HG03520 (cell line): ENCODE data around the gene EPX.

Experiments
- ATAC-seq: cut with Tn5 transposase; IDR thresholded peaks from one replicate; pipeline ENCODE4 v1.9.1; 2021; ENCODE audit warnings: mild to moderate bottlenecking, moderate library complexity; ENCODE audit not compliant: unreplicated experiment

EPX gene

DNA sequence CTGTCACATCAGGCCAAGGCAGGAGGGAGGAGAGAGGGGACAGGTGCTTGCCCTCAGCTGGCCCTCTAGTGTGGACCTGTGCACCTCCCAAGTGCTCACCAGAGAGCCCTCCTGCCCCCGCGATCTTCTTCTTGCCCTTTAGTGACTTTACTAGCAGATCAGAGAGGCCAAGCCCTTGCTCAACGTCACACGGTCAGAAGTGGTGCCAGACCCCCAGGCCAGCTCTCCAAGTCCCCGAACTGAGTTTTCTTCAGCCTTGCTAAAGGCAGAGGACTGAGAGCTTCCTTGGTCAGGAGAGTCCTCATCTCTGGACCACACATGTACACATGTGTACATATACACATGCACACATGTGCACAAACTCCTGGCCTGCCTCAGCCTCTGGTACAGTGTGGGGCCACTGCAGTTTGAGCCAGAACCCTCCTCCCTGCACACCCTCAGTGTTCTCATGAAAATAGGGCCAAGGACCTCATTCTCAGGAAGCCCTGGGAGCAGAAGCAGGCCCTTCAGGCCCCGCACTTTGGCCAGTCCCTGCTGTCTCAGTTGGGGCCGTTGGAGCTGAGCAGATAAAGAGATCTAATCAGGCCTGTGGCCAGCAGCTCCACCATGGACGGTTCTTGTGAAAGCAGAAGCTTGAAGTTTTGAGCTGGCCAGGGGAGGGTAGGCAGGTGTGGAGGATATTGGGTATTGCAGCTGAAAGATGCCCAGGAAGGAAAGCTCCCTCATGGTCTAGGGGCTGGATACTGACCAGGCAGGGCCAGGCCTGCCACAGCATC, 7.4 kb upstream of the EPX start:
- no peak for ATAC-seq

DNA sequence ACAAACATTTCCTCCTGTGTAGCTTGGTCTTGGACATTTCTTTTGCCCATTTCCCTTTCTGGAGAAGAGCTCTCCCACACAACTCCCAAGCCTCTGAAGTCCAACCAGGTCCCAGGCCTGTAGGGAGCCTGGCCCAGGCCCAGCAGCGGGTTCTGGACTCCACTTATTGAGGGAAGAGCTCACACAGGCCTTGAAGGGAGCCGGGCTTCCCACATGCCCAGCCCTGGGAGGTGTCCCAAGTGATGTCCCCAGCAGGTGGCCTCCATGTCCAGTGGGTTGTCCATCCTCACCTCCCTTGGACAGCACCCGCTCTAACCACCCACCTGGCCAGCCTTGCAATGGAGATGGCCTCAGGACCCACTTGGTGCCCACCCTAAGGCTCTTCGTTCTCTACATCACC, 5.9 kb upstream of the EPX start:
- no peak for ATAC-seq

DNA sequence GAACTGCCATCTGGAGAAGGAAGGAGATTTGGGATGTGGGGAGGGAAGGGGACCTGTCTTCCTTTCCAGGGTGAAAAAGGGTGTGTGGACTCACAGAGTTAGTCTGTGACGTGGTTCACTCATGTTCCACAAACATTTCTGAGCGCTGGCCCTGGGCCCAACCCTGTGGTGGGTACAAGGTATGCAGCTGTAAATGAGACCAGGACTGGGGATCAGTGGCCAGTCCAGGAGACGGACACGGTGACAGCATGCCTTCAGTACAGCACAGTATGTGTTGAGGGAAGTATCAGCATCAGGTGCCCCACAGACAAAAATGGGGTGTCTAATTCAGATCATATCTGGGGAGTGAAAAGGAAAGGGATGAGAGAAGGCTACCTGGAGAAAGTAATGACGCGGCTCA, 5.5 kb upstream of the EPX start:
- no peak for ATAC-seq

DNA sequence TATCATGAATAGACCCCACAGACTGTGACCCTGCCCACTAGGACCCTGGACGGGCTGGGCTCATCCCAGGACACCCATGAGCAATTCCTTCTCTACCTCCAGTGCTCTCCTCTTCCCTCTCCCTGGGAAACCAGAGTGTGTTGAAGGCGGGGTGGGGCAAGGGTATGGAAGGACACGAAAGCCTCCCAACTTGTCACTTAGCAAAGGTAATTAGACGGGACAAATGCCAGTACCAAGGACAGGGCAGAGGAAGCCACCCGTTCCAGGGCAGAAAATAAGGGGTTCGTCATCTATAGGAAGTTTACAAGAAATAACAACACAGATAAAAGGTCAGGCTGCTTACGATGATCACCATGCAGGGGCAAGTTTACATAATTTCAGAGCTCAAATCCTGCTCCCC, 4.9 kb upstream of the EPX start:
- ATAC-seq = no peak

DNA sequence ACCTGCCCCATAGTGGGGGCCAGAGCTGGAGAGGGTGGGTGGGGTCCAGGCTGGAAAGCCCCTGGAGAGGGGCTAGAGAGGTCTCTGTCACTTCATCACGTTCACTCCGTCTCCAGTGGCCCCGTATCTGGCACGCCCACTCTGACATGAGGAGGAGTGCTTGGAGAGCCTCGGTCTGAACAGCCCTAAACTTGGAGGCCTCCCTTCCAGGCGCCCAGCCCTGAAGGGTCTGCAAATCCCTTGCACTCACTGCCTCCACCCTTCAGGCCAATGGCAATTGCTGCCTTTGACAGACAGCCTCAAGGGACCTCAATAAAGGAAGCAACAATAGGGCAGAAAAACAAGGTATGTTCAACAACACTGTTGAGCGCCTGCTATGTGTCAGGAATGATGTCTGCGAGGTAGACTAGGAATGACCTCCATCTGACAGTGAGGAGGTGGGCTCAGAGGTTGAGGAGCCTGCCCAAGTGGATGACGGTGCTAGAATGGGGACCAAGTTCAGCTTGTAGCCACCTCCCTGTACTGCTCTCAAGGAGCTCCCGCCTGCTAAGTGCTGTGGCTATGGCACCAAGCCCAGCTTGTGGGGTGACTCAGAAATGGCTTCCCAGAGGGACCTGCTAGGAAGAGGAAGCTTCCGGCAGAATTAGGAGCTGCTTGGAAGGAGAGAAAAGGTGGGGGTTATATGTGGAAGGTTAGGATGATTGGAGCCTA, 2.9 kb upstream of the EPX start:
- ATAC-seq = no peak

DNA sequence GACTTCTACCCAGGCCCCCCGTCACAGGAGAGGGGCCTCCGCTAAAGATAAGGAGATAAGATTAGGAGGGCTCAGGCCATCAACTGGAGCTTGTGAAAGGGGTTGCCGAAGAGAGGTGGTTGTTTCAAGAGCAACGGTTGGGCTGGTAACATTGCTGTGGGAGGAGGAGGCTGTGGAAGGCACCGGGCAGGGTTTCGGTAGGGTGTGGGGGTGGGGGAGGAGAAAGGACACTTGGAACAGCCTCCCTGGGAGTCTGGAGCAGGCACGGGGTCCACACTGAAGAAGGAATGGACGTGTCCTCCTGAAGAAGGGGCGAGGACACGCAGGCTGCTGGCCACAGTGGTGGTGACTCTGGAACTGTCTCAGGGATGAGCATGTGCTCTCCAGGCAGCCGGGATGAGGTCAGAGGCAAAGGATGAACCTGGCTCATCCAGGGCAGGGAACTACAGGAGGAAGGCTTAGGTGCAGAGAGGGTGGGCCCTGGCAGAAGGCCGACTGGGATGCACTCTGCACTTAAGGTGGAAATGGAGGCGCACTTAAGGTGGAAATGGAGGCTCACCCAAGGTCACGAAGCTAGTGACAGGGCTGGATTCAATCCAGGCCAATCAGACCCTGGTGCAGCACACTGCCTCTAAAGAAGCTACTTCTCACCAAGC, 1.2 kb upstream of the EPX start:
- no peak for ATAC-seq

DNA sequence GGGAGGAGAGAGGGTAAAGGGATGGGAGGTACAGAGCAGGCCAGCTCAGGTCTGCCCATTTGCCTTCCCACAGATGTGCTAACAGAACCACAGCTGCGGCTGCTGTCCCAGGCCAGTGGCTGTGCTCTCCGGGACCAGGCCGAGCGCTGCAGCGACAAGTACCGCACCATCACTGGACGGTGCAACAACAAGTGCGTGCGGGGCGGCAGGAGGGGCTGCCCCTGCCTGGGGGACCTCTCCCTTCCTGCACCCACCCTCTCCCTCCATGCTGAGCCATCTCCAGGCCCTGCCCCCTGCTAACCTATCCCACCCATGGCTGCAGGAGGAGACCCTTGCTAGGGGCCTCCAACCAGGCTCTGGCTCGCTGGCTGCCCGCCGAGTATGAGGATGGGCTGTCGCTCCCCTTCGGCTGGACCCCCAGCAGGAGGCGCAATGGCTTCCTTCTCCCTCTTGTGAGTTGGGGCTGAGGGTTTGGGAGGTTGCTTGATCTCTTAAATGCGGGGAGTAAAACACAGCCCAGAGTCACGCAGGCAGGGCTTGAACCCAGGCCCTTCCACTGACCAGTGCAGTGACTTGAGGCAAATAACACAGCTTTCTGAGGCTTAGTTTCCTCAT, 1.2 kb downstream of the EPX start:
- no peak for ATAC-seq

DNA sequence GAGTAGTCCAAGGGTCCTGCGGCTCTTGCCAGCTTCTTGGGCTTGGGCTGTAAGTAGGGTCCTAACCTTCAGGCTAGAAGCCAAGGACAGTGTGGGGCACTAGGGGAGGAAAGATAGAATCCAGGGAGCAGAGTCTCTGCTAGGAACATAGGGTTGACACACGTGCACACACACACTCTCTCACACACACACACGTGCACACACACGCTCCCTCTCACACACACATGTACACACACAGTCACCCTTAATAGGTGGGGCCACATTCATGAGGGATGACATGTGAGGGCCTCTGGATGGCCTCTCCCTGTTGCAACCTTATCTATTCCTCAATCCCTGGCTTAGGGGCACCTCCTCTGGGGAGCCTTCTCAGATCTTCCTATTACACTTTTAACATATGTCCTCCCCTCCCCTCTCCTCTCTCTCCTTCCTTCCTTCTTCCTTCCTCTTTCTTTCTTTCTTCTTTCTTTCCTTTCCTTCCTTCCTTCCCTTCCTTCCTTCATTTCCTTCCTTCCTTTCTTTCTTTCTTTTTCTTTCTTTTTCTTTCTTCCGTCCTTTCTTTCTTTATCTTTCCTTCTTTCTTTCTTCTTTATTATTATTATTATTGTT, 3.1 kb downstream of the EPX start:
- no peak for ATAC-seq

DNA sequence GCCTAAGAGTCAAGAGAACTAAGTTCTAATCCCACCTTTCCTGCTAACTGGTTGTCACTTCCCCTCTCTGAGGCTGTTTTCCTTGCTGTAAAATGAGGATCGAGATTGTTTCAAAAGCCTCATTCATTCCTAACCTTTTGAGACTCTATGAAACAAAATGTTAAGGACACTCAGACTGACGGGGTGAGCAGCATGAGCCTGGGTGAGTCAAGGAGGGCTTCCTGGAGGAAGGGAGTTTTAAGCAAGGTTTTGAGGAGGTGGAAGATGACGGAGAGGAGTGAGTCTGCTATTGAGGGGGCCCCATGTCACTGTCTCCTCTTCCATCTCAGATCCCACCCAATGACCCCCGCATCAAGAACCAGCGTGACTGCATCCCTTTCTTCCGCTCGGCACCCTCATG, 4.1 kb downstream of the EPX start:
- ATAC-seq = no peak

DNA sequence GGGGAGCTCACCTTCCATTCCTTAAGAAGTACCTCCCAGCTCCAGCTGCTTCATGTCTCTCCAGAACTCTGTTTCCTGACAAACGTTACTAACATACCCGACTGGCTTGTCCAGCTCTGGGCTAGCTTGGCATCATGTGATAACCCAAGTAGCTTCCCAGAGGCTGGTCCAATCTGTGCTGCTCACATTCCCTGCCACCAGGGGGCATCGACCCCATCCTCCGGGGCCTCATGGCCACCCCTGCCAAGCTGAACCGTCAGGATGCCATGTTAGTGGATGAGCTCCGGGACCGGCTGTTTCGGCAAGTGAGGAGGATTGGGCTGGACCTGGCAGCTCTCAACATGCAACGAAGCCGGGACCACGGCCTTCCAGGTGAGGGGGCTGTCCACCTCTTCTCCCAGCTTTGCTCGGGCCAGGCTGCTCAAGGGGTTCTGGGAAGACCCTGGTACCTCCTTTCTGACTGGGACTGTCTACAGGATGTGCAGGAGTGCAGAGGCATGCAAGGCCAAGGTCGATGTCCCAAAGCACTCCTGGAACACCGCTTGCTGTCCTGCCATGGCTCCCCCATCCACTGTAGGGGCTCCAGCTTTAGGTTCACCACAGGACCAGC, 7.6 kb downstream of the EPX start:
- ATAC-seq = no peak

DNA sequence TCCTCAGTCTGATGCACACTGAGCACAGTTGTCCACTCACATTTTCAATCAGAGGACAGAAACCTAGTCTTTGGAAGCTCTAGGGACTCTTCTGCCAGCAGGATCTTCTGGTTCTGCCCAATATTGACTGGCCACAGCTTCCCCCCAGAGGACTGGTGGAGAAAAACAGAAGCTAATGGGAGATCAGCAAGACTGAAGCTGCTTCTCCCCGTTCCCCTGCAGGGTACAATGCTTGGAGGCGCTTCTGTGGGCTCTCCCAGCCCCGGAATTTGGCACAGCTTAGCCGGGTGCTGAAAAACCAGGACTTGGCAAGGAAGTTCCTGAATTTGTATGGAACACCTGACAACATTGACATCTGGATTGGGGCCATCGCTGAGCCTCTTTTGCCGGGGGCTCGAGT, 10.3 kb downstream of the EPX start:
- ATAC-seq = no peak

DNA sequence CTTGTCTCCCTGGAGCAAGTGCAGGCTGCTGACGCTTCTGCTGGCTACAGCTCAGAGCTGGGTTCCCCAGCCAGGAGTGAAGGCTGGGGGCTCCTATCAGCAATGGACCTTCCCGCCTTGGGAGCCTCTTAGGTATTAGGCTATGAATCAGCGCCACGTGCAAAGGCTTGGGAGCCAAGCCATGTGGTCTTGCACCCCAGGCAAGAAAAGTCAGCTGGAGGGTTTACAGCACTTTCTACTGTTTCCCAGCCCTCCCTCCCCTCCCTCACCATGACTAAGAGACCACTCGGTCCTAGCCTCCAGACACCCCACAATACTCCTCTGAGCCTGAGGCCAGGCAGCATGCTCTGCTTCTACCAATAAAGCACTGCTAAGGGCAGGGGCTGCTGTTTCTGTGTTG, 12.3 kb downstream of the EPX start:
- ATAC-seq = no peak

DNA sequence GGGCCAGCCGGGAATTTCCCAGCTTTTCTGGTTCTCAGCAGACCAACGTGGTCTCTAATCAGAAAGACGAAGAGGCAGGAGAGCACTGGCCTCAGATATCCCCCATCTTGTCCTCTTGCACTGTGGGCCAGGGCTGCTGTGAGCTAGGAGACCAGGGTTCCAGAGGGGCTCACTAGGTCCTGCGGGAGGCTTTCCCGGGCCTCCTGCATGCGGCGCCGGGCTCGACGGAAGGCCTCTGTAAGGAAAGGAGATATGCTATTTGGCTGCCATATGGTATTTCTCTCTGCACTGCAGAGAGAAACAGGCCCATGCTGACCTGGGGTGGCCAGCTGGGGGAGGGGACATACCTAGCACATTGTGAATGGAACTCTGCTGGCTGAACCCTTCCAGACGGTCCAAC, 13.4 kb downstream of the EPX start:
- no peak for ATAC-seq

DNA sequence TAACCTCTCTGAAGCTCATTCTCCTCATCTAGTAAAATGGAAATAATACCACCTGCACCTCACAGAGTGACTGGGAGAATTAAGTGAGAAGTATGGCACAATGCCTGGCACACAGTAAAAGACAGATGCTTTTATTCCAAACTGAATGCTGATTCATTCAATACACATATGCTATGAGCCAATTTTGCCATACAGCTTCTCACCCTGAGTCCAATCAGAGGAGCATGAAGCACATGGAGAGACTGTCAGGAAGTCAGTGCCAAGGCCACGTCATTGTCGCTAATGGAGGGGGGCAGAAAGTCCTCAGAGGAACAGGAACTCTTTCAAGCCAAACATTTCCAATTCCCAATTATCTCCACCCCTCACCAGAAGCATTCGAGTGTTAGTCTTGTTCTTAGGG, 14.9 kb downstream of the EPX start:
- no peak for ATAC-seq

DNA sequence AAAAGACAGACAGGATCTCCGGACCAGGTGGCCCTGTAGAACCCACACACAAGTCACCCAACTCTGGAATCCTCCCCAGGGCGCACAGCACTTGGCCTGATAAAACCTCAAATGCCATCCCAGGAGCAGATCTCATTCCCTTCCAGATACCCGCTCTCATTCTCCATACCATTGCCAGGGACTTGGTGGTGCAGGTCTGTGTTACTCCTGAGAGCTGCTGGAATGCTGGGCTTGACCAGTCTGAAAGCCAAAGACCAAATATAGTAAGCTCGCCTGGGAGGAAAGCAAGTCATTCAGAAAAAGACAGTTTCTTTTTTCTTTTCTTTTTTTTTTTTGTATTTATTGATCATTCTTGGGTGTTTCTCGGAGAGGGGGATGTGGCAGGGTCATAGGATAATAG, 15.8 kb downstream of the EPX start:
- ATAC-seq = no peak

DNA sequence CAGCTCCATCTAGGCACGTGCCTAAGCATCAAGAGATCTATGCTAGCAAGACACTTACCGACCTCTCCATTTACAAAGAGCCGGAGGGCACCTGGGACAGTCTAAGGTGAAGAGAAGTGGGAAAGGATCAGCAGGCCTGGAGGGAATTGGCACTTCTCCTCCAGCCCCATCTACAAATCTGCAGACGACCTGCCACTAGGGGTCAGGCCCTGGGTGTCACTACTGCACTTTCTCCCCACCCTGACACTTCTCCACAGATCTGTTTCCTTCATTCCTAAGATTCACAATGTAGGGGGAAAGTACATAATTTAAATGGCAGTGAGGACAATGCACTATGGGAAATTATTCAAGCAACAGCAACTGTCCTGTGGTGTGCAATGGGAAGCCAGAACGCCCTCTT, 18.4 kb downstream of the EPX start:
- ATAC-seq = no peak

DNA sequence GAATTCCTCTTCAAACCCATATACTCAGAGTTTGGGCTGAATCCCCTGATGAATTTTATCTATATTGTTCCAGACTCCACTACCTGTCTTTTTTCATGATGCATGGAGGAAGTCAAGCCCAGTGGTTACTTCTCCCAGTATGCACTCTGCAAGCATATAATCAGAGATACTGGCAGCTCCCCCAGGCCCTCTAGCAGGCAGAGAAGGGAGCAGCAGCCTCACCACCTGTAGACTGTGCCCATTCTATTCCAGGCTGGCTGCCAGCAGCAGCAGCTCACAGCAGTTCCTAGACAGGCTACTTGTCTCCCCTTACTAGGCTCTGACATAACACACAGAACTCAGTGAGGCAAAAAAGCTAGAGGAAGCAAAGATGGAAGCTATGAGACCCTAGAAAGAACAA, 23.2 kb downstream of the EPX start:
- ATAC-seq = no peak

DNA sequence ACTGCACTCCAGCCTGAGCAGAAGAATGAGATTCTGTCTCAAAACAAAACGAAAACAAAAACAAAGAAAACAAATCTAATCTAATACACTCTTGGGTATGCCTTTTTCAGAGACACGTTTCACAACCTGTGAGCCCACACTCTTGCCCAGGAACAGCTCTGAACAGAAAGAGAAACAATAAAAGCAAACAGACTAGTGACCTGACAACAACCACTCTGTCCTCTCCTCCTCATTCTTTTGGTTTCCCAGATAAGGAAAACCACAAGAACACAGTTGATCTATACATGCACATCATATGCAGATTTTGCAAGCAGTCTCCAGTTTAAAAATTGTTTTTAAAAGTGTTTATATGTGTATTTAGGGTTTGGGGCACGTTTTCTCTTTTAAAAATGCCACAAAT, 25.2 kb downstream of the EPX start:
- ATAC-seq = no peak

DNA sequence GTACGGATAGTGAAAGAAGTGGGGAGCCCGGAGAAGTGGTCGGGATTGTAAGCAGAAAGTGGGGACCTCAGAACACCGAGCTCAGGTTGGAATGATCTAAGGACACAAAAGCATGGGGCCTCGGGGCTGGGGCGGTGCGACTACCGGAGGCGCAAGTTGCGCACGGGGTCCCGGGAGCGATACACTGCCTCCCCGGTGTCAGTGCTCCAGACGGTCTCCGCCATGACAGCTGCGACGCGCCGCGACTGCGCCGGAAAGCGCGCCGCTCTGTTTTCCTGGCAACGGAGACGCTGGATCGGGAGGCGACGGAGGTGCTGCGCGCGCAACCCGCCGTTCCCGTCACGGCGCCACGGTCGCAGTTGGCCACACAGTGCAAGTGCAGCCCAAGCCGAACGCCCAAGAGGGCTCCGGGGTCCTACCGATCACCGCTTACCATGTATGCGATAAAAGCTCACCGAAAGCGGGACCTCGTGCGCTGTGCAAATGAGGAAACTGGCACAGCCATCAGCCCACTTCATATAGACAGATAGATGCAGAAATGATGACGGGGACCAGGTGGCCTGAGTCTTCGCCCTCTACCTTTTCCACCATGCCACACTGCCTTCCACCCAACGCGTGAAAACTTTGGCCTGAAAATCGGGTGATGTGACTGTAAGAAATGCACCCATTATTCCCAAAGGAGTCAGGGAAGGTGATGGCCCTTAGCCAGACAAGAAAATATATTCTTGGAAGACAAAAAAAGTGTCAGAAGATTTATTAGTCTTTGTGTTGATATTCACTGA, 26.7 kb downstream of the EPX start, which contains the start of gene MKS1:
Gene MKS1, minus strand, starts transcription at position 249 of the 782 bp plus-strand sequence. Its CDS starts 25 bp downstream, at position 224.
- ATAC-seq = peak; percentile 93

DNA sequence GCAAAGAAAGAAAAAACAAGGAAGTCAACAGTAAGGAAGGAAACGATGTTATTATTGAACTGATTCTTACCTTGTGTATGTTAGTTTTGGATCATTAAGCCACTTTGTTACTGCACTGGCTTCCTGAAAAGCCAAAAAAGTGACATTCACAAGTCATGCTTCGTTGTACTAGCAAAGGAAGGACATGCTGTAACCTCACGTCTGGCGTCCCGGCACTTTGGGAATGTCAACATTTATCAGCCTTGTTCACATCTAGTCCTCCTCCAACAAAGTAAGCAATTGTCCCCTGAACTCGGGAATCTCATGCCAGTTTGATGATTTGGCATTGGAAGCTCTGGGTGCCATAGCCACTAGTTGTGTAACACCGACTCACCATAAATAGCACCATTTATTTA, 27.3 kb downstream of the EPX start:
- ATAC-seq = no peak
